Kidney epithelial cell (primary cell): Measurements from ENCODE around the gene SORCS3. TPM values are rescaled to one million over a fixed set of nuclear protein-coding genes. Genes with fewer than 3 reads are reported as not detected.

Experiments used
- DNase-seq: peaks from one replicate; pipeline ENCODE4 v3.0.0-alpha.2; 2010; ENCODE audit warnings: low read depth
- H3K27me3 ChIP-seq: 2 replicates; pipeline ENCODE4 v1.6.0; 2011; ENCODE audit warnings: low read length; ENCODE audit not compliant: control insufficient read depth, insufficient read depth
- H3K36me3 ChIP-seq: 2 replicates; pipeline ENCODE4 v1.5.1; 2011; ENCODE audit warnings: low read length; ENCODE audit not compliant: control insufficient read depth, insufficient read depth
- H3K4me3 ChIP-seq: 2 replicates; pipeline ENCODE4 v1.5.1; 2011; ENCODE audit warnings: low read depth, mild to moderate bottlenecking, control low read depth, low read length
- CTCF ChIP-seq: IDR thresholded peaks from 2 replicates; pipeline ENCODE4 v1.5.1; 2011; ENCODE audit warnings: mild to moderate bottlenecking, moderate library complexity, low read length, control low read depth, inconsistent platforms; ENCODE audit not compliant: insufficient read depth, poor library complexity, severe bottlenecking
- total RNA-seq: library from RNA; depleted of rRNA; stranded (reverse); fragments of >200 nt; gene quantifications from 2 replicates; pipeline ENCODE4 v1.2.3, GENCODE V29; 2015

The SORCS3 gene
- total RNA-seq, 1 donor from 2014 or later, result 0.96 TPM

- no peaks in the 10 kb centered on the region for H3K27me3 ChIP-seq
- no peak for DNase-seq
- TF ChIP-seq CTCF, result no peak
- no peak overlapping the region for H3K4me3 ChIP-seq
- H3K36me3 ChIP-seq, result no peaks in the 10 kb centered on the region
Observed at GRCh38 chr10:104981995-104982394, 340.9 kb downstream of the SORCS3 start.

GRCh38 chr10:104988686-104989085 is 347.6 kb downstream of the SORCS3 start:
- H3K27me3 ChIP-seq, result no peaks in the 10 kb centered on the region
- no peak for DNase-seq
- no peak for TF ChIP-seq CTCF
- H3K36me3 ChIP-seq, result no peaks in the 10 kb centered on the region
- no peak overlapping the region for H3K4me3 ChIP-seq

GRCh38 chr10:104989880-104990279 is 348.8 kb downstream of the SORCS3 start:
- Histone ChIP-seq H3K36me3 (no peaks in the 10 kb centered on the region), H3K4me3 (no peak overlapping the region), H3K27me3 (no peaks in the 10 kb centered on the region)
- TF ChIP-seq CTCF, result no peak
- DNase-seq, result no peak

- no peaks in the 10 kb centered on the region for H3K27me3 ChIP-seq
- DNase-seq, result no peak
- no peaks in the 10 kb centered on the region for H3K36me3 ChIP-seq
- TF ChIP-seq CTCF, result no peak
- no peak overlapping the region for H3K4me3 ChIP-seq
Observed at GRCh38 chr10:104993085-104993484, 352.0 kb downstream of the SORCS3 start.

- H3K27me3 ChIP-seq, result no peaks in the 10 kb centered on the region
- TF ChIP-seq CTCF, result no peak
- no peaks in the 10 kb centered on the region for H3K36me3 ChIP-seq
- no peak overlapping the region for H3K4me3 ChIP-seq
- DNase-seq, result no peak
Observed at GRCh38 chr10:105001269-105001668, 360.2 kb downstream of the SORCS3 start.

- DNase-seq, result no peak
- TF ChIP-seq CTCF, result no peak
- Histone ChIP-seq H3K36me3 (no peaks in the 10 kb centered on the region), H3K4me3 (no peak overlapping the region), H3K27me3 (no peaks in the 10 kb centered on the region)
Observed at GRCh38 chr10:105010411-105011121, 369.5 kb downstream of the SORCS3 start.
